Lung (tissue), 12 donors: ENCODE results near the gene JRKL. TPM values are rescaled to one million over a fixed set of nuclear protein-coding genes. Genes with fewer than 3 reads are reported as not detected.

Source experiments
- ATAC-seq: fragments of 200-7000 bp; cut with Tn5 transposase; one replicate; pipeline ENCODE4 v1.9.1; 2020; ENCODE audit warnings: moderate number of reproducible peaks; ENCODE audit not compliant: insufficient read depth, low FRiP score
- DNase-seq, 3 donors: peaks; one replicate each; pipeline ENCODE4 v3.0.0-alpha.2; 2013 to 2017
- H3K27ac ChIP-seq, 2 donors: one replicate each; pipeline ENCODE4 v1.5.1; 2013; ENCODE audit warnings: mild to moderate bottlenecking in 2 of 2, moderate library complexity in 2 of 2, control low read depth in 1 of 2, inconsistent platforms in 1 of 2, low read depth in 1 of 2, low read length in 1 of 2
- H3K27me3 ChIP-seq, 3 donors: one replicate each; pipeline ENCODE4 v1.5.1; 2013; ENCODE audit warnings: low read length in 2 of 3; ENCODE audit not compliant: control insufficient read depth in 3 of 3, insufficient read depth in 3 of 3
- H3K36me3 ChIP-seq, 4 donors: one replicate each; pipeline ENCODE4 v1.5.1; 2013; ENCODE audit warnings: low read length in 4 of 4, mild to moderate bottlenecking in 1 of 4, moderate library complexity in 1 of 4; ENCODE audit not compliant: control insufficient read depth in 4 of 4, insufficient read depth in 4 of 4
- H3K4me1 ChIP-seq, 5 donors: one replicate each; pipeline ENCODE4 v1.5.1; 2013; ENCODE audit warnings: low read length in 5 of 5, mild to moderate bottlenecking in 2 of 5, moderate library complexity in 1 of 5; ENCODE audit not compliant: control insufficient read depth in 5 of 5, insufficient read depth in 5 of 5
- H3K4me3 ChIP-seq: one replicate; pipeline ENCODE4 v1.5.1; 2013; ENCODE audit warnings: mild to moderate bottlenecking, control low read depth, moderate library complexity
- H3K9ac ChIP-seq, 2 donors: one replicate each; pipeline ENCODE4 v1.5.1; 2013; ENCODE audit warnings: low read length in 2 of 2, control low read depth in 1 of 2; ENCODE audit not compliant: insufficient read depth in 1 of 2
- H3K9me3 ChIP-seq, 4 donors: one replicate each; pipeline ENCODE4 v1.5.1; 2013; ENCODE audit warnings: low read length in 3 of 4, mild to moderate bottlenecking in 1 of 4, moderate library complexity in 1 of 4; ENCODE audit not compliant: control insufficient read depth in 4 of 4, insufficient read depth in 3 of 4
- WGBS, 2 donors: extraction: QIAGEN DNeasy Blood & Tissue Kit; methylation state at CpG; one replicate each; pipeline ENCODE4 v1.1.7; 2013; 5-methylcytosine and 5-hydroxymethylcytosine counted together
- polyA plus RNA-seq, 2 donors: library from polyadenylated mRNA; stranded (reverse); fragments of 200-250 nt; gene quantifications; one replicate each; pipeline ENCODE4 v1.2.1, GENCODE V29; 2013
- total RNA-seq, 2 donors: library from RNA; depleted of rRNA in 1 of 2; stranded (reverse); fragments of >200 nt in 1 of 2; gene quantifications; one replicate each; pipeline ENCODE4 v1.2.1, GENCODE V29; 2014 to 2021
- TF ChIP-seq, protein P1 (sequence below): IDR thresholded peaks from 2 replicates; pipeline ENCODE4 v1.5.1; 2012; ENCODE audit warnings: mild to moderate bottlenecking; ENCODE audit errors: control extremely low read depth, extremely low read depth
- donor health status: control.
- donor health status: control.
- donor health status: Bipolar disorder and iron deficiency.
- donor health status: healthy.
- donor health status: DM: yes; HTN: yes; CAD: no.

The JRKL gene
- total and polyA plus RNA-seq, 4 donors = 5.1 to 20.2 (median 8.0) TPM

DNA sequence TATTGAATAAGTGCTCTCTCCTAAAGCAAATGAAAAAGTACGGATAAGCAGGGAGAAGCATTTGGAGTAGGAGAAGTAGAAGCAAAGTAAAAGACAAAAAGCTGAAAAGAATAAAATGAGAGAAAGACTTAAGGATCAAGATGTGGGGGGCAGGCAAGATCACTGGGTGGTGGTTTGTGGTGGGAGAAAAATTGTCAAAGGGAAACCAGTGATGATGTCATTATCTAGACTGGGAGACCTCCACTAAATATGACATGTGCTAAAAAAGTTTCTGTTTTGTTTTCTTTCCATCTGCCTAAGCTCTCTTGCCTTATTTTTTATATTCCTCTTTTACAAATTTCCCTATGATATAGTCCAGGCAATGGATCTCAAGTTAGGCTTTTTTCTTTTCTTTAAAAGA is 32.0 kb upstream of the JRKL start:
- Histone ChIP-seq H3K9me3 (no peaks in the 10 kb centered on the region), H3K36me3 (peaks cover 3 to 31% (median 16%) of the 10 kb centered on the region in 4 donors), H3K4me1 (no peaks in the 10 kb centered on the region), H3K27me3 (no peaks in the 10 kb centered on the region), H3K9ac (no peak overlapping the region), H3K27ac (no peak overlapping the region), H3K4me3 (no peak overlapping the region)
- TF ChIP-seq, protein P1, sequence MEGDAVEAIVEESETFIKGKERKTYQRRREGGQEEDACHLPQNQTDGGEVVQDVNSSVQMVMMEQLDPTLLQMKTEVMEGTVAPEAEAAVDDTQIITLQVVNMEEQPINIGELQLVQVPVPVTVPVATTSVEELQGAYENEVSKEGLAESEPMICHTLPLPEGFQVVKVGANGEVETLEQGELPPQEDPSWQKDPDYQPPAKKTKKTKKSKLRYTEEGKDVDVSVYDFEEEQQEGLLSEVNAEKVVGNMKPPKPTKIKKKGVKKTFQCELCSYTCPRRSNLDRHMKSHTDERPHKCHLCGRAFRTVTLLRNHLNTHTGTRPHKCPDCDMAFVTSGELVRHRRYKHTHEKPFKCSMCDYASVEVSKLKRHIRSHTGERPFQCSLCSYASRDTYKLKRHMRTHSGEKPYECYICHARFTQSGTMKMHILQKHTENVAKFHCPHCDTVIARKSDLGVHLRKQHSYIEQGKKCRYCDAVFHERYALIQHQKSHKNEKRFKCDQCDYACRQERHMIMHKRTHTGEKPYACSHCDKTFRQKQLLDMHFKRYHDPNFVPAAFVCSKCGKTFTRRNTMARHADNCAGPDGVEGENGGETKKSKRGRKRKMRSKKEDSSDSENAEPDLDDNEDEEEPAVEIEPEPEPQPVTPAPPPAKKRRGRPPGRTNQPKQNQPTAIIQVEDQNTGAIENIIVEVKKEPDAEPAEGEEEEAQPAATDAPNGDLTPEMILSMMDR = no peak
- ATAC-seq (no peak), DNase-seq (no peak)
- WGBS, 2 donors = 97 to 100% methylated on average over 1 of the region's 1 CpG

DNA sequence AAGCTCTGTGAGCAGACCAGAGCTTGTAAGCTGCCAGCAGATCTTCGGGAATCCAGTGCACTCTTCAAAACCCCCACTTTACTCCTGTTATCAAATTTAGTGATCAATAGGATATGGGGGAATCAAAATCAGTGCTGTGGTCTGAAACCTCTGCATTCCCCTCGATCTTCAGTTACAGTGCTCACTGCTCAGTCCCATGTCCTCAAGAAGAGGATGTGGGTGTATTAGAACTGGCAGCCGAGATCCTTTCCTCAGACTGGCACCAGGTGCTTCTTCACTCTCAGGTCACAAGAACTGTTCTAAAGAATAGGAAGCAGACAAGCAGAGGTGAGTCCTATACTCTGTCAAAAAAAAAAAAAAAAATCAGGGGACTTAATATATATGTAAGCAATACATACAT is 31.5 kb upstream of the JRKL start:
- no peaks in the 10 kb centered on the region for H3K9me3 ChIP-seq

DNA sequence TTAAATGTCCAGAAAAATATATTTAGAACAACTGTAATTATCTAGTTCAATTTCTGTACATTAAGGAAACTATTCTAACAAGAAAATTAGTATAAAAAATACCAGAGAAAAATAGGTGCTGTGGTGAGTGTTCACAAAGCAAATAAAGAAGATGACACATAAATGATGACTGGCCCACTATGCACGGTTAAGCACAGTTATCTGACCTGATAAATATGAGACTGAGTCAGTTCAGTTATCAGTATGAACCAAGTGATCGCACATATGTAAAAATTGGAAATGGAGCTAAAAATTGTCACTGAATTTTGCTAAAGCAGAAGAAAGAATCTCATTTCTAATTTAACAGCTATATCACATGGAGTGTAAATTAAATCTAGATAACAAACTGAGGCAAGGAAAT is 28.0 kb upstream of the JRKL start:
- Histone ChIP-seq H3K9ac (no peak overlapping the region), H3K4me1 (no peaks in the 10 kb centered on the region), H3K27me3 (no peaks in the 10 kb centered on the region), H3K4me3 (no peak overlapping the region), H3K36me3 (peaks cover 3 to 25% (median 9%) of the 10 kb centered on the region in 4 donors), H3K27ac (no peak overlapping the region), H3K9me3 (no peaks in the 10 kb centered on the region)
- no peak for DNase-seq
- TF ChIP-seq, protein P1 = no peak
- no peak for ATAC-seq
- 88 to 90% methylated on average over 2 of the region's 2 CpGs for WGBS, 2 donors

More for the DNA sequence above, 31.5 kb upstream of the JRKL start:
- DNase-seq (no peak), ATAC-seq (no peak)
- Histone ChIP-seq H3K4me1 (no peaks in the 10 kb centered on the region), H3K9ac (no peak overlapping the region), H3K4me3 (no peak overlapping the region), H3K27me3 (no peaks in the 10 kb centered on the region), H3K36me3 (peaks cover 3 to 31% (median 16%) of the 10 kb centered on the region in 4 donors), H3K27ac (no peak overlapping the region)
- WGBS, 2 donors = 88 to 93% methylated on average over 3 of the region's 3 CpGs
- TF ChIP-seq, protein P1 = no peak

DNA sequence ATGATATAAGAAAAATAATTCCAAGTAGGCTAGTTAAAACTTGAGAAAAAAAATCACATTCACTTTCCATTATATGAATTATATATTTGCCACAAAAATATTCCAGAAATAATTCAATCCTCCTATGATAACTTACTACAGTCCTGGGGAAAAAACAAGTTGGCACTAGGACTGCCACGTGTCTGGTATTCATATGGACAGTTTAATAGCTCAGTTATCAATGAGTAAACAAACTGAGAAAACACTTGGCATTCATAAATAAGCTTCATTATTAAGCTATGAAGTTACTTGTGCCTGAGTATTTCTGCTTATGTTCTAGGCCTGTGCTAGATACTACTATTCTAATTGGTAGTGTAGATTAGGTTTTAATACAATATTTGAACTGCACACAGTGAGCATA is 24.3 kb upstream of the JRKL start:
- H3K9ac ChIP-seq = no peak overlapping the region
- H3K4me1 ChIP-seq = no peaks in the 10 kb centered on the region
- peaks cover 1 to 22% (median 12%) of the 10 kb centered on the region in 4 donors for H3K36me3 ChIP-seq
- peaks cover 0 to 4% (median 0%) of the 10 kb centered on the region in 4 donors for H3K9me3 ChIP-seq
- DNase-seq = no peak
- ATAC-seq = no peak
- H3K27ac ChIP-seq = no peak overlapping the region
- TF ChIP-seq, protein P1 = no peak
- H3K27me3 ChIP-seq = no peaks in the 10 kb centered on the region
- WGBS, 2 donors = 66 to 83% methylated on average over 1 of the region's 1 CpG
- no peak overlapping the region for H3K4me3 ChIP-seq
